WTC11 (cell line): ENCODE data around the gene EME1.

ENCODE experiments used
- ATF6 ChIP-seq: sonication (generic); formaldehyde crosslinking; IDR thresholded peaks from 2 replicates; pipeline ENCODE4 v1.8.1; 2023; ENCODE audit warnings: mild to moderate bottlenecking, missing genetic modification reagents
- CREB1 ChIP-seq: sonication (generic); formaldehyde crosslinking; IDR thresholded peaks from 2 replicates; pipeline ENCODE4 v1.8.0; 2023; ENCODE audit warnings: mild to moderate bottlenecking, missing genetic modification reagents
- CTCF ChIP-seq: fragments of 200-600 bp; IDR thresholded peaks from 2 replicates; pipeline ENCODE4 v1.8.0; 2022; ENCODE audit warnings: antibody characterized with exemption
- HMGXB4 ChIP-seq: sonication (generic); formaldehyde crosslinking; IDR thresholded peaks from 2 replicates; pipeline ENCODE4 v1.8.1; 2023; ENCODE audit warnings: mild to moderate bottlenecking, moderate library complexity, missing genetic modification reagents
- IRF2 ChIP-seq: sonication (generic); formaldehyde crosslinking; IDR thresholded peaks from 2 replicates; pipeline ENCODE4 v1.8.0; 2022; ENCODE audit warnings: low read depth, missing genetic modification reagents, borderline replicate concordance
- ZNF423 ChIP-seq: fragments of 250-450 bp; sonication (Bioruptor Pico); IDR thresholded peaks from 2 replicates; pipeline ENCODE4 v2.1.2; 2022; ENCODE audit warnings: mild to moderate bottlenecking, moderate library complexity

- no peak for TF ChIP-seq CTCF
- TF ChIP-seq CREB1 (CRISPR knock-in tag), result no peak
- no peak for TF ChIP-seq ATF6 (CRISPR knock-in tag)
- no peak for TF ChIP-seq IRF2 (CRISPR knock-in tag)
- TF ChIP-seq HMGXB4 (CRISPR knock-in tag), result no peak
- TF ChIP-seq ZNF423, result no peak
Measured at GRCh38 chr17:50356418-50356817, 16.6 kb upstream of the EME1 start.
